Tongue (tissue), 2 donors: ENCODE data around the gene HOXA2. TPM values are rescaled to one million over a fixed set of nuclear protein-coding genes. Genes with fewer than 3 reads are reported as not detected.

ENCODE experiments used
- DNase-seq: peaks from one replicate; pipeline ENCODE4 v3.0.0-alpha.2; 2015
- total RNA-seq: library from RNA; depleted of rRNA; stranded (reverse); fragments of >200 nt; gene quantifications from one replicate; pipeline ENCODE4 v1.2.3, GENCODE V29; 2014

Gene HOXA2
- total RNA-seq, 1 donor from 2014 or later, result not detected

GRCh38 chr7:27141137-27141922, 38.8 kb upstream of the HOXA2 start:
- no peak for DNase-seq

DNA sequence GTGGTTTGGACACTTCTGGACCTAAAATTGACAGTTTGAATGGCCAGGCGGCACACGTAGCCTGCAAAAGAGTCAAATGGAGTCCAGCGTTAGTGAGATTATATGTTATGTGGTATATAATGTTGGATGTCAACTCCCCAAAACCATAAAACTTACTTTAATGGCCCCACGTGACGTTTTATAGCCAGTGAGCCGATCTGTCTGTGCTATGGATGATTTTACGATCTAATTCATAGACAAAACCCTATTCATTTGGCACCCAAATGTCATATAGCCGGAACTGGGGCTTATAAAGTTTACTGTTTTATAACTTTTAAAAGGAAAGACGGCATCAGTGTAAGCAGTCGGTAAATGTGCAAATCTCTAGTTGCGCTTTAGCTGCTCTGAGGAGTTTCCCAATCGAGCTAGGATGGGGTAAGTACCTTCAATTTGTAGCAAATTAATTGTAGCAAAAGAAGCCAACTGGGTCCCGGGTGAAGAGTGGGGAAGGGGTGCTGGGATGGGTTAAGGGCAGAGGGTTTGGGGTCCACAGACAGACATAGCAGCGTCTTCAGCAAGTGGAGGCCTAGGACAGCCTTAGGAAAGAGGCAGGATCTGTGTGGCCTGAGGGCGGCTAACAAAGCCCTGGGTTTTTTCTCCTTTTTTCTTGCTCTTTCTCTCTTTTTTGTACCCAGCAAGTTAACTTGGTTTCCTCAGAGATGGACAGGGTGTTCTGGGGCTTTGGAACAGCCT, 37.8 kb upstream of the HOXA2 start:
- no peak for DNase-seq

GRCh38 chr7:27139334-27140125, 37.0 kb upstream of the HOXA2 start:
- DNase-seq, result no peak

GRCh38 chr7:27138985-27139333, 36.5 kb upstream of the HOXA2 start:
- DNase-seq, result no peak

DNA sequence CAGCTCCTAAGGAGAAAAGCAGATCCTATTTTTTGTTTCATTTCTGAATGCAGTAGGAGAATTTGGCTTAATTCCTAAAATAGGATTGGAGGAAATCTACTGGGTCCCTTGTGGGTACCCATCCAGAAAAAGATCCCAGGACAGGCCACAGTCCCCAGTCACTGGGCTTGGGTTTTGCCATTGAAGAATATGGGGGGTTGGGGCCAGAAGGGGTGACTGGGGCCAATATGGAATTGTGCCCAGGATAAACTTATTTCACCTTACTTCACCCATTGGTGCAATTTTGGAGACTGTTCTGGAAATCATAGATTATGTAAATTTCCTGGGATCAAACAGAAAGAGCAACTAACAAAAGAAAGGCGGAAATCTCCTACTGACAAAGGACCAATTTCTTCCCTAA, 36.0 kb upstream of the HOXA2 start:
- DNase-seq, result no peak

- DNase-seq, result no peak
These were observed 35.3 kb upstream of the HOXA2 start for GRCh38 chr7:27137640-27138315.

DNA sequence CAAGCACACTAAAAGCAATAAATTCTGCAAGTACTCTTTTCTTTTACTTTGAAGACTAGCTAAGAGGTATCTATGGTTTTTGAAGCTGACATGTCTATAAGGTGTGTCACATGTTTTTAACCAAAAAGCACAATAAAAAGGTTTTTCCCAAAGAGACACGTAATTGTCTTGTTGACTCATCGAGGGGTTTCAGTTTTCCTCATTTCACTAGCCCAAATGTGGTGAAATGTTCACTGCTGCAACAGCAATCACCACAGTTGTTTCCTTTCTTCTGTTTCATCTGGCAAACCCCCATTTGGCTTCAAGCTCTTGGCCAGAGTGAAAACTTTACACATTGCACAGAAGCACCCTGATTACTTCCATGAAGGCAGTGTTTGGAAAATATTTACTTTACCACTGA, 31.9 kb upstream of the HOXA2 start:
- no peak for DNase-seq

DNA sequence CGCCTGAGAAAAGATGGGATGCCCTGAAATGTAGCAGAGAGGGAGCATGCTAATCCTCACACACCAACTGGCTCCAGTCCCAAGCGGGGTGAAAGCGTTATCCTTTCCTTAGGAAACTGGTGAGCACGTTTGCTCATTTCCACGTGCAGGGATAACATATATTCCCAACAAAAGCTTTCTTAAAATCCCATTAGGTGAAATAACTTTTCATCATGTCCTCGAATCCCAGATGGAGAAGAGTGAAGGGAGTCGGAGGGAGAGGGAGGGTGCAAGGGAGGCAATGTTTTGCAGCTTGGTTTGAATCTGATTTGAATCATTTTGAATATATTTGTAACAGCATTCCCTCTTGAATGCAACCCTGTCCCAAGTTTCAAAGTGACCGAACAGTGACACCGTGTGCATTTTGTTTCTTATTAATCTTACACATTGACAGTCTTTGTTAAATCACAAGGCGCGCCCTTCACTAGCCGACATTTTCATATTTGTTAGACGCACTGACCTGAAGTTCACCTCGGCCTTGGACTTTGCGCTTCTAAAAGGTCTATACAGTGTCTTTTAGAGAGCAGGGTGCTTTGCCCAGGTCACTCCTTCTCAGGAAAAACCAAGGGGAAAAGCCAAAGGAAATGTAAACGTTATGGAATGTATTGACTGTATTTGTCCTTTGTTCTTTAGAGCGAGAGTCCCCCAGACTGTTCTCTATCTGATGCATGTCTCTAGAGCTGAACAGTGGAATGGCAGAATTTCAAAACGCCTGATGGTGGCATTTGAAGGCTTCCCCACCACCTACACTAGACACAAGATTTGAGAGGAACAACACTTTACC, 31.1 kb upstream of the HOXA2 start:
- DNase-seq, result no peak

DNA sequence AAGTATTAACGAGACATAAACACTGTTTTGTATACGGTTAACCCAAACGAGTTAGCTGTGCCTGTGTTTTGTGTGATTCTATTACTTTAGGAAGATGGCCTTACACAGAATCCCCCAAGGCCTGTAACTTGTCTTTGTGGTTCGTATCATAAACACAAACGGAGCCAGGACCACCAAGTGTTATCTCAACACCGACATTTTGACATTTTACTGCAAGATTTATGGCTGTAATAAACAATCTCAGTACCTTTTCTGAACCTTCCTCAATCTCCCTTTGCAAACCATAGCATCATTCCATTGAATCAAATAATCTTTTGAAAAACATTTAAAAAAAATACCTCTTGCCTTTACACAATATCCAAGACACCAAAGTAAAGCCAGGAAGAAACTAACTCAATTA, 30.5 kb upstream of the HOXA2 start:
- no peak for DNase-seq

DNA sequence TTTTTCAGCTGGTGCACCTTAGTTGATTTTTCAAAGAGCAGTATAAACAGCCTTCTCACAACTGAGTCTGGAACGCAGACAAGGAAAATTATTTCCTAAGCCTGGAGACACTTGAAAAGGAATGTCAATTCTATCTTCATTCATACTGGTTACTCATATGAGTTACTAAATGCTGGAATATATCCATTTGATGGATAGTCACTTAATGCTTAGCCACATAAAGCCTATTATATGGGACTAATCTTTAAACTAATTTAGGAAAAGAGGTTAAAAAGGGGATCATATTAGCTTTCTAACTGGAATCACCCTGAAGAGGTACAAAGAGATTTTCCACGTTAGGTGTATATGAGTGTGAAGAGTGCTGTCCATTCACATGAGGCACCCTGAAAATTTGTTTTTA, 29.7 kb upstream of the HOXA2 start:
- no peak for DNase-seq

GRCh38 chr7:27131390-27131819, 28.9 kb upstream of the HOXA2 start:
- DNase-seq, result no peak

DNA sequence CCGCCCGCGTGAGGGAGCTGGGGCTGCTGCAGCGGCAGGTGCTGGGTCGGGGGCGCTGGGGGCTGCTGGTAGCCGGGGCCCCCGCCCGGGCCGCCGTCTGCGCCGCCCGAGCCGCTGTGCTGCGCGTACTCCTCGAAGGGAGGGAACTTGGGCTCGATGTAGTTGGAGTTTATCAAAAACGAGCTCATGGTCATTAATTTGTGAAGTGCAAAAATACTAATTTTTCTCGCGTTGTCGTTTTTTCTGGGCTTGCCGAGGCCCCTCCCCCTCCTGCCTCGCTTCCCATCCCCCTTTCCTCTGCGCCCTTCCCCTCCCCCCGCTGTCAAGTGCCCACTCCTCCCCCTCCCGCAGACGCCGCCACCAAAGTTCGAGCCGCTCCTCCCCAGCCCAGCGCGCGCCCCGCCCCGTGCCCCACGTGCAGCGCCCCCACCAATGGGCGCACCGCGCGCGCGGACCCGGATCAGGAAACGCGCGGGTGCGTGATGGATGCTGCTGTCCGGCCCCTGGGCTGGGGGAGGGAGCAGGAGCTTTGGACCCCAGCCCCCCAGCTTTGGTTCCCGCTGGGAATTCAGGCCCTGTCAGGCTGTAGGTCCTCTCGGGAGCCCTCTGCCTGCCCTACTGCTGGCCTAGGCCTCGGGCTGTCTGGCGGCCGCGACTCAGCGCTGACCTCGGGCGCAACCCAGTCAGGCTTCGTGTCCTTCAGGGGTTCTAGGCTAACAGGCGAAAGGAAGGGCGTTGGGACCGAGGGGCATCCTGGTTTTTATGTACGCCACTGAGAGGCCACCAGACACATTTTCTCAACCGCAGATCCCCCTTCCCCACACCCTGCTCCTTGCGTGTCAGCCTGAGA, 28.3 kb upstream of the HOXA2 start, which contains the start of gene HOXA4:
Gene HOXA4, minus strand, starts transcription at position 218 of the 850 bp plus-strand sequence. Its CDS starts 24 bp downstream, at position 194.
- DNase-seq, result peak; percentile 93

GRCh38 chr7:27129729-27130539, 27.5 kb upstream of the HOXA2 start:
- no peak for DNase-seq

- no peak for DNase-seq
These were observed 26.6 kb upstream of the HOXA2 start for GRCh38 chr7:27128776-27129728.

DNA sequence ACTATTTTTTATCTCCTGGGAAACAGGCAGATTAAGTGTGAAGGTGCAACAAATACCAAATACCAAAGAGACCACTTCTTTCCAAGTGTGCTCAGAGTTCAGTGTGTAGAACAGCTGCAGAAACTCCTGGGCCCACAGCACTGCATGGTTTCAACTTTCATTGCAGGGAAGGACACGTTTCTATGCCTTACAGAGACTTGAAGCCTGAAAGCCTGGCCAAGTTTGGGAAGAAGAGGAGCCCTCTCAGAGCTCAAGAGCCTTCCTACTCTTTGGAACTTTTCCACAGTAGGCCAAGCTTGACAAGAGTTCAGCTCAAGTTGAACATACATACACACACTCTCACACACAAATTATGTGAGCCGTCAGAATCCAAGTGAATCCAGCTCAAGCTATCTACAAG, 25.6 kb upstream of the HOXA2 start:
- peak; percentile 92 for DNase-seq

DNA sequence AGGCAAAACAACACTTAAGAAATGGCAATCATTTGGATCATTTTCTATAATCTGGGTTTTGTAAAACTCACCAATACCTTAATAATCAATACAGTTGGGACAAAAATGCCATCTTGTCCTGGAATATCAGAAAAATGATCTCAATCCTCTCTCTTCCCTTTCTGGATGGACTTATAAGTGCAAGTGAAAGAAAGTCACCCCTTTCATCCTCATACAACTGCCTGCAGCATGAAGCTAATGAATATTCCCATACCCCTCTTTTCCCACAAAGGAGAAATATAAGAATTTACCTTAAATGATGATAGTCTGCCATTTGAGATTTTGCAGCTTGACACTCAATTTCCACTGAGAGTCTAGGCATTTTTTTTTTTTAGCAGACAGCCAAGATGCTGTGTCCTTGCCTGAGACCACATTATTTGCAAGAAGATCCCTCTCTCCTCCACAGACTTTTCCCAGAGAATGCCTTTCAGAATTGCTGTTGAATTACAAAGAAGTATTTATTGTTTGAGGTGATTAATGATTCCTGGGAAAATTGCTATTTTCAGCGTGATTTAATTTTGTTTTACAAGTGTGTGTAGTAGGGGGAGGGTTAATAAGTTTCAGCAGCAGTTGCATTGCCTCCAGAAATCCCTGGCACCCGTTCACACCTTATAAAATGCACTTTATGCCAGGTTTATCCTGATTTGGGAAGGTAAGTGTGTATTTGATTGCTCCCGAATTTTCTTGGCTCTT, 24.3 kb upstream of the HOXA2 start:
- no peak for DNase-seq

GRCh38 chr7:27125986-27126394, 23.5 kb upstream of the HOXA2 start:
- DNase-seq, result no peak
